Measurements from ENCODE around the gene OSCP1. TPM values are rescaled to one million over a fixed set of nuclear protein-coding genes. Genes with fewer than 3 reads are reported as not detected.

OSCP1 gene
- total RNA-seq, 1 experiment from 2014 or later: 3.2 TPM

- Histone ChIP-seq H2AK5ac (ENCODE audit: insufficient read length, low read length) (no peak overlapping the region), H2AFZ (ENCODE audit: low read length) (no peak overlapping the region), H2BK20ac (ENCODE audit: low read depth, low read length, poor library complexity, severe bottlenecking) (no peak overlapping the region), H4K8ac (replicated peaks; ENCODE audit: insufficient read length, low read depth, low read length) (no peak overlapping the region), H3K27me3 (ENCODE audit: insufficient read depth, low read length) (no peaks in the 10 kb centered on the region; the same call in 1 of the 2 replicates), H3K79me1 (ENCODE audit: insufficient read depth, low read depth, low read length, poor library complexity, severe bottlenecking) (no peaks in the 10 kb centered on the region), H3K4ac (ENCODE audit: low read depth, low read length) (no peak overlapping the region), H3K79me2 (ENCODE audit: insufficient read depth, low read length) (no peaks in the 10 kb centered on the region), H2BK5ac (ENCODE audit: insufficient read length, low read length) (no peak overlapping the region), H3K27ac (ENCODE audit: insufficient read length, low read depth, low read length) (no peak overlapping the region), H3K9ac (ENCODE audit: extremely low read depth, insufficient read length, low read length) (no peak overlapping the region), H3K4me2 (ENCODE audit: insufficient read depth, insufficient read length, low read length) (no peak overlapping the region), H3K56ac (ENCODE audit: insufficient read length, low read depth, low read length) (no peak overlapping the region), H4K91ac (ENCODE audit: insufficient read length, low read depth, low read length) (no peak overlapping the region), H3K4me1 (ENCODE audit: insufficient read depth, low read length) (no peaks in the 10 kb centered on the region), H3K14ac (ENCODE audit: insufficient read depth, low read length) (no peak overlapping the region), H3K23me2 (ENCODE audit: insufficient read length, low read depth, low read length, poor library complexity, severe bottlenecking) (no peaks in the 10 kb centered on the region), H3K23ac (ENCODE audit: insufficient read length, low read depth, low read length) (no peak overlapping the region), H2BK120ac (ENCODE audit: low read depth, low read length, poor library complexity, severe bottlenecking) (no peak overlapping the region), H4K20me1 (ENCODE audit: control insufficient read depth, insufficient read depth, insufficient read length) (peaks cover 4% of the 10 kb centered on the region), H4K5ac (ENCODE audit: insufficient read length, low read depth, low read length) (no peak overlapping the region), H3T11ph (ENCODE audit: low read length) (no peak overlapping the region), H2BK15ac (ENCODE audit: low read depth, low read length) (no peak overlapping the region), H2BK12ac (ENCODE audit: insufficient read length, low read depth, low read length) (no peak overlapping the region), H3K9me3 (ENCODE audit: control insufficient read depth, low read depth, low read length) (no peaks in the 10 kb centered on the region), H3K18ac (ENCODE audit: insufficient read length, low read depth, low read length) (no peak overlapping the region)
- no peaks in the 10 kb centered on the region for H3K9me3 Mint-ChIP-seq
- no peak for TF ChIP-seq CTCF (conservative IDR thresholded peaks at IDR 0.05)
- no CpG with 5 or more reads among the region's 7 CpGs for WGBS (ENCODE audit: extremely low coverage, insufficient read length, low lambda C conversion rate)
- H3K4me1 Mint-ChIP-seq: peaks cover 2 to 8% of the 10 kb centered on the region in 2 experiments; a peak in 1 of 4 replicates
- H3K4me3 Mint-ChIP-seq: no peak overlapping the region
- no peak for DNase-seq
- H3K36me3 Mint-ChIP-seq (ENCODE audit: insufficient read depth in 1 of 3, low read depth in 3 of 3): no peaks in the 10 kb centered on the region
- H3K27ac Mint-ChIP-seq: no peak overlapping the region; a peak in 1 of 7 replicates
- H3K27me3 Mint-ChIP-seq (ENCODE audit: low read depth): peaks cover 48% of the 10 kb centered on the region
These were observed 25.8 kb upstream of the OSCP1 start for GRCh38 chr1:36475910-36476604.
